PC-9 (cell line): ENCODE data around the gene REV1. TPM values are rescaled to one million over a fixed set of nuclear protein-coding genes. Genes with fewer than 3 reads are reported as not detected.

Experiments
- BruUV-seq: library from RNA; stranded (reverse); fragments of 400-500 nt; replicated peaks from 2 replicates; lab custom pipeline; 2021; lab: Mats Ljungman, UMichigan
- CTCF ChIA-PET: fragments of 300-600 bp; sonication (Branson Sonifier 250); formaldehyde crosslinking; loops from one replicate; lab custom pipeline; 2022; ENCODE audit warnings: antibody characterized with exemption; lab: Charles Lee
- POLR2A ChIA-PET: fragments of 300-600 bp; sonication (Branson Sonifier 250); formaldehyde crosslinking; loops from one replicate; lab custom pipeline; 2022; ENCODE audit warnings: antibody characterized with exemption; ENCODE audit not compliant: unreplicated experiment; lab: Charles Lee
- DNase-seq, 2 experiments: peaks; one replicate each; pipeline versions ENCODE4 v3.0.0 to v3.0.0-alpha.2; 2015 to 2022; ENCODE audit warnings: mixed read lengths in 1 of 2
- H2AFZ ChIP-seq: fragments of 200-600 bp; sonication (generic); 2 replicates; pipeline ENCODE4 v1.8.1; 2017; ENCODE audit warnings: antibody characterized with exemption
- H3F3A ChIP-seq: fragments of 200-600 bp; sonication (generic); 2 replicates; pipeline ENCODE4 v1.8.1; 2017; ENCODE audit warnings: antibody characterized with exemption, mild to moderate bottlenecking, low read depth; ENCODE audit not compliant: insufficient read depth
- H3K27ac ChIP-seq: fragments of 200-600 bp; sonication (generic); 2 replicates; pipeline ENCODE4 v1.6.1; 2016; ENCODE audit warnings: mixed run types
- H3K27me3 ChIP-seq: fragments of 200-600 bp; sonication (generic); 2 replicates; pipeline ENCODE4 v1.6.1; 2016; ENCODE audit warnings: low read depth, mixed run types; ENCODE audit not compliant: insufficient read depth
- H3K36me3 ChIP-seq: fragments of 200-600 bp; sonication (generic); 2 replicates; pipeline ENCODE4 v1.6.1; 2016; ENCODE audit warnings: low read depth, mixed run types
- H3K4me1 ChIP-seq: fragments of 200-600 bp; sonication (generic); replicated peaks from 2 replicates; pipeline ENCODE4 v1.6.1; 2016; ENCODE audit warnings: mixed run types; ENCODE audit not compliant: insufficient read depth
- H3K4me2 ChIP-seq: fragments of 200-600 bp; sonication (generic); 2 replicates; pipeline ENCODE4 v1.6.1; 2017; ENCODE audit warnings: mixed run types
- H3K4me3 ChIP-seq: fragments of 200-600 bp; sonication (generic); 2 replicates; pipeline ENCODE4 v1.6.1; 2016; ENCODE audit warnings: mixed run types
- H3K79me2 ChIP-seq: fragments of 200-600 bp; sonication (generic); 2 replicates; pipeline ENCODE4 v1.6.1; 2017; ENCODE audit warnings: low read depth, mixed run types
- H3K9me2 ChIP-seq: fragments of 200-600 bp; sonication (generic); 2 replicates; pipeline ENCODE4 v1.8.1; 2017; ENCODE audit warnings: mild to moderate bottlenecking; ENCODE audit not compliant: insufficient read depth
- H3K9me3 ChIP-seq: fragments of 200-600 bp; sonication (generic); 2 replicates; pipeline ENCODE4 v1.8.1; 2016; ENCODE audit warnings: low read depth; ENCODE audit not compliant: insufficient read depth
- H4K20me1 ChIP-seq: fragments of 200-600 bp; sonication (generic); 2 replicates; pipeline ENCODE4 v1.8.1; 2017; ENCODE audit not compliant: insufficient read depth
- EZH2 ChIP-seq: fragments of 200-600 bp; sonication (generic); IDR thresholded peaks from 2 replicates; pipeline ENCODE4 v1.8.0; 2017; ENCODE audit warnings: antibody characterized with exemption, low read depth
- intact Hi-C: fragments of 100-400 bp; cut with micrococcal nuclease; formaldehyde crosslinking; loops from one replicate; pipeline ENCODE4 v1.10.0; 2022; ENCODE audit not compliant: unreplicated experiment
- total RNA-seq: library from RNA; stranded (reverse); gene quantifications from 2 replicates; pipeline ENCODE4 v1.2.3, GENCODE V29; 2021
- TF ChIP-seq, protein P1 (sequence below): fragments of 200-600 bp; sonication (generic); conservative IDR thresholded peaks from 2 replicates; pipeline ENCODE4 v1.6.1; 2017; ENCODE audit warnings: mixed run types, antibody characterized with exemption, mild to moderate bottlenecking, moderate library complexity

Gene REV1
- total RNA-seq, 1 experiment from 2014 or later, result 50.5 TPM

DNA sequence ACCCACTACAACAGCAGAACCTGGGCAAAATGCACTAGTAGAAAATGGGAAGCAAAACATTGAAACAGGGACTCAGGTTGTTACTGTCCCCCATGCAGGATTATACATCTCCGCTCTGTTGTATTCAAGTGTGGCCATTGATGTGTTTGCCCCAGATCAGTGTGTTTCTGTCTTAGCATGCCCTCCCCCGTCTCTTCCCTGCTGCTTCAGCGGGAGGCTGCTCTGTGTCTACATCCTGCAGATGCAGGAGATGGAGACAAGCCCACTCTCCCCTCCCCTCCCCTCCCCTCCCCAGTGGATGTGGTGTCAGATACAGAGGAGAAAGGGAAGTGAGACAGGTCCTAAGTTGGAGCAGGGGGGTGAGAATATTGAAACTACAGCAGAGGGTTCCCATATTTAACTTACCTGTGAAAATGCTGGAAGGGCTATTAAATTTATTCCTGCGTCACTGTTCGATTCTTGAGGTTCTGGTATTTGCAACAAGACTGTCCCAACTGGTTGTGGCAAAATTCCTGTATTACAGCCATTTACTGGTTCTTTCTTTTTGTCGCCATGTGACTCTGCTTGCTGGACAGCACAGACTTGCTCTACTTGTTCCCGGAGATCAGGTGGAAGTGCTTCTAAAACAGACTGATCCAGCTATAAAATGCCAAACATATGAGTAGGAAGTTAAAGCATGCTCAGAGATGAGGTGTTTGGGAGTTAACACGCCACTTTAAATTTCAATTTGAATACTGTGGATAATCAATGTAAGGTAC, 85.6 kb downstream of the REV1 start:
- Histone ChIP-seq H3K36me3 (peaks cover 63% of the 10 kb centered on the region), H3K4me2 (no peak overlapping the region), H2AFZ (no peak overlapping the region), H3K9me2 (no peaks in the 10 kb centered on the region), H3K4me1 (peaks cover 15% of the 10 kb centered on the region), H3K4me3 (no peak overlapping the region), H3K79me2 (no peaks in the 10 kb centered on the region), H3K9me3 (no peaks in the 10 kb centered on the region), H3K27ac (0 out of 2 replicates have a peak overlapping the region, but pooled peaks have one; percentile 3), H3K27me3 (no peaks in the 10 kb centered on the region), H4K20me1 (peaks cover 12% of the 10 kb centered on the region; the same call in 1 of the 2 replicates), H3F3A (peaks cover 34% of the 10 kb centered on the region)
- TF ChIP-seq, protein P1, sequence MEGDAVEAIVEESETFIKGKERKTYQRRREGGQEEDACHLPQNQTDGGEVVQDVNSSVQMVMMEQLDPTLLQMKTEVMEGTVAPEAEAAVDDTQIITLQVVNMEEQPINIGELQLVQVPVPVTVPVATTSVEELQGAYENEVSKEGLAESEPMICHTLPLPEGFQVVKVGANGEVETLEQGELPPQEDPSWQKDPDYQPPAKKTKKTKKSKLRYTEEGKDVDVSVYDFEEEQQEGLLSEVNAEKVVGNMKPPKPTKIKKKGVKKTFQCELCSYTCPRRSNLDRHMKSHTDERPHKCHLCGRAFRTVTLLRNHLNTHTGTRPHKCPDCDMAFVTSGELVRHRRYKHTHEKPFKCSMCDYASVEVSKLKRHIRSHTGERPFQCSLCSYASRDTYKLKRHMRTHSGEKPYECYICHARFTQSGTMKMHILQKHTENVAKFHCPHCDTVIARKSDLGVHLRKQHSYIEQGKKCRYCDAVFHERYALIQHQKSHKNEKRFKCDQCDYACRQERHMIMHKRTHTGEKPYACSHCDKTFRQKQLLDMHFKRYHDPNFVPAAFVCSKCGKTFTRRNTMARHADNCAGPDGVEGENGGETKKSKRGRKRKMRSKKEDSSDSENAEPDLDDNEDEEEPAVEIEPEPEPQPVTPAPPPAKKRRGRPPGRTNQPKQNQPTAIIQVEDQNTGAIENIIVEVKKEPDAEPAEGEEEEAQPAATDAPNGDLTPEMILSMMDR, result no peak
- no peak for TF ChIP-seq EZH2
- CTCF ChIA-PET, result interaction anchor here (0.5 to 0.7 kb wide), 2 partner anchors 57 to 67 kb away, joined by 3 to 4 read pairs; partner anchors contain the start of gene EIF5B
- BruUV-seq, result no TSS peak
- intact Hi-C loops, result no loop called here
- POLR2A ChIA-PET, result interaction anchor here (0.5 kb wide), 1 partner anchor 20 kb away, joined by 7 read pairs; no protein-coding TSS in a partner anchor
- DNase-seq, result peak; percentile 45 to 65

DNA sequence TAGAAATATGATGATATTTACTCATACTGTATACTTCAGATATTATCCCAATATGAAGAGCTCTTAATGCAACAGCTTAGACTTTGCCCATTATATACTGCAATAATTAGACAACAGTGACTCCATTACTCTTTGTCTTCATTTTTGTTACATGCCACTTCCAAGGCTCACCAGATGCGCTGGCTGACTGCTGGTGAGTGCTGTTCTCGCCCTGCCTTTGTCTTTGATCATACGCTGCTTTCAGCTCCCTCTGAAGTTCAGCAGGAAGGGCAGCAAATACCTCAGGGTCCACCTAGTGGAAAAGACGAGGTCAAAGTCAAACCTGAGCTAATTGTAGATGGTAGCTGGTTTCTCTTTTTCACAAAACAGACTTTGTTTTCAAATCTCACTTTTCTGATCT, 86.3 kb downstream of the REV1 start:
- Histone ChIP-seq H3K27ac (no peak overlapping the region), H3K4me2 (no peak overlapping the region), H3K36me3 (peaks cover 66% of the 10 kb centered on the region), H2AFZ (no peak overlapping the region), H4K20me1 (peaks cover 12% of the 10 kb centered on the region; the same call in 1 of the 2 replicates), H3K9me3 (no peaks in the 10 kb centered on the region), H3K4me1 (peaks cover 15% of the 10 kb centered on the region), H3K27me3 (no peaks in the 10 kb centered on the region), H3K4me3 (no peak overlapping the region), H3F3A (peaks cover 30% of the 10 kb centered on the region), H3K9me2 (no peaks in the 10 kb centered on the region), H3K79me2 (no peaks in the 10 kb centered on the region)
- TF ChIP-seq EZH2, result no peak
- TF ChIP-seq, protein P1, result no peak
- POLR2A ChIA-PET, result interaction anchor here (0.5 kb wide), 1 partner anchor 20 kb away, joined by 7 read pairs; no protein-coding TSS in a partner anchor
- no TSS peak for BruUV-seq
- CTCF ChIA-PET, result interaction anchor here (0.7 kb wide), 1 partner anchor 66 kb away, joined by 3 read pairs; the partner anchor contains the start of gene EIF5B
- no peak for DNase-seq
- intact Hi-C loops, result no loop called here

DNA sequence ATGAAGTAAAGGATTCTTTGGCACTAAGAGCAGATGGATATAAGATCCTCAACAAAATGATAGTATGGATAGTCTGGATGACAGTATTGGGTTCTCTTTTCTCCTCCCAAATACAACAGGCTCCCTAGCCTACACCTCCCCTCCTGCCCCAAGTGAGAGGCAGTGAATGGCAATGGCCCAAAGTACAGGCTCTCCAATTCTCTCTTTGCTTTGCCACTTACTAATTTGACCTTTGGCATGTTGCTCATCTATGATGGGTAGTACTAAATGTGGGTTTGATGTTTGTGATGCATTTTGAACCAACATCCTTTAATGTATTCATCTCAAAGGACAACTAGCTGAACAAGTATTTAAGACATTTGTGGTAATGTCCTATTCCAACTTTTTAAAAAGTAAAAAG, 86.7 kb downstream of the REV1 start:
- CTCF ChIA-PET, result no interaction called here
- H3K9me3 ChIP-seq, result no peaks in the 10 kb centered on the region
- POLR2A ChIA-PET, result no interaction called here
- peaks cover 12% of the 10 kb centered on the region; the same call in 1 of the 2 replicates for H4K20me1 ChIP-seq
- no peak overlapping the region for H2AFZ ChIP-seq
- H3K9me2 ChIP-seq, result no peaks in the 10 kb centered on the region
- no peak overlapping the region for H3K27ac ChIP-seq
- H3K79me2 ChIP-seq, result no peaks in the 10 kb centered on the region
- intact Hi-C loops, result no loop called here
- H3K4me2 ChIP-seq, result no peak overlapping the region
- no TSS peak for BruUV-seq
- no peaks in the 10 kb centered on the region for H3K27me3 ChIP-seq
- no peak overlapping the region for H3K4me3 ChIP-seq
- DNase-seq, result no peak
- peaks cover 15% of the 10 kb centered on the region for H3K4me1 ChIP-seq
- H3F3A ChIP-seq, result peaks cover 28% of the 10 kb centered on the region
- TF ChIP-seq EZH2, result no peak
- TF ChIP-seq, protein P1, result no peak
- H3K36me3 ChIP-seq, result peaks cover 69% of the 10 kb centered on the region
